Measurements from ENCODE around the gene ALDH1B1. TPM values are rescaled to one million over a fixed set of nuclear protein-coding genes. Genes with fewer than 3 reads are reported as not detected.
"Not testable (repeated sequence)": the region's sequence is repeated elsewhere in the genome, so short reads cannot be mapped to it uniquely, and the experiment has no call there.

The ALDH1B1 gene
- total RNA-seq, 1 experiment from 2014 or later = 79.0 TPM

DNA sequence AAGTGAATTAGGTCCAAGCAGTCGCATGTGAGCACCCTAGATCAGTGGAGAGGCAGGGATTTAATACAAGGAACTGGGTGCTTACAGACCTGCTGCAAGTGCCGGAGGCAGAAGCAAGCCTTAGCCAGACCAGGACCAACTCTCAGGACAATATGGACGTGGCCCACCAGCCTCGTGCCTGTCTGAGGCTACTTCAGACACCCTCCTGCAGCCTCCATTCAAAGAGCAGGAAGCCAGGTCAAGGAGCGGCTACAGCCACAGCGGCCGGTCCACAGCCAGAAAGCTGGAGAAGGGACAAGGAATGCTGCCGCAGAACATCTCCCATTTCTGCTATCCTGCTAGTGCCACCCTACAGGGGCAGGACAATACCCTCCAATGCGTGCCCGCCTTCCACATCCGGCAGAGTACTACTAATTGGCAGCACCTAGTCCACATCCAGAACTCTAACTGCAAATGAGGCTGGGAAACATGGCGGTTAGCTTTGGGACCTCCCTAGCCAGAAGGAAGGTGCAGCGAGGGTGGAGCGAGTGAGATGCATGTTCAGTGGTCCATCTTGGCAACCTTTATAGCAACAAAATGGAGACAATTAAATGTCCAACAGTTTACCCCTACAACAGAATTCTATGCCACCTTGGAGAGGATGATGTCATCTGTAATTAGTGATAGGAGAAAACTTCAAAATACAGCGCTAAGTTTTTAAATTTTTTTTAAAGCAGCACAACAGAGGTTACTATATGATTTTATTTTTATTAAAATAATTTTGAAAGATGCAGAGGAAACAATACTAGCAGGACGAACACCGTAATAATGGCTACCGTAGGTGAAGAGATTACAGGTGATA is 1.0 kb upstream of the ALDH1B1 start:
- peak overlapping the region; percentile 81 for H3K4me3 ChIP-seq
- DNase-seq = no peak
- no peaks in the 10 kb centered on the region for H3K9me3 ChIP-seq
- H3K27me3 ChIP-seq = no peaks in the 10 kb centered on the region
- H3K36me3 ChIP-seq = peaks cover 23% of the 10 kb centered on the region

DNA sequence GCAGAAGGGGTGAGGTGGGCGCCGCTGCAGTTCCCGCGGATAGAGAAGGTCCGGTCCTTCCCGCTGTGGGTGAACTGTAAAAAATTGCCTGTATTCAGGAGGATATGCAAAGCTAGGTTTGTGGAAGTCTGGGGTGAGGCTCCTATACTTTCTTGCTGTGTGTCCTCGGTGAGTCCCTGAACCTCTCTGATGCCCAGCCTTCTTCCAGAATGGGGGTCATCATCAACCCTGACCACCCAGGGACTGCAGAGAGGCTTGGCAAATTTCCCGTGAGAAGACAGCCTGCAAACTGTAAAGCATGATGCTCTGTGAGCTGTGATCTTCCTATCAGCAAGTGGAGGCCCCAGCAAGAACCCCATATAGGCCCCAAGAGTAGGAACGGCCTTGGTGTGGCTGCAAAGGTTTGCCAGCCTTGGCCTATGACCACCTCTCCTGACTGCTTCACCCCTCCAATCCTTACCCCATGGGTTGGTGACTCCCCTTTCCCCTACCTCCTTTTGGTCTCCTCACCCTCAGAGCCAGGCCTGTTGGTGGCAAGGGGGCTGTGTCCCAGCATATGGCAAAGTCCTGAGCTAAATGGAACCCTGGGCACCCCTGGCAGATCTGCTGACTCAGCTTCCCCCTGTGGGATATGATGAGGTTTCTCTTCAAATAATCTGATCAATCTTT is 760 bp downstream of the ALDH1B1 start:
- H3K9me3 ChIP-seq = no peaks in the 10 kb centered on the region
- peak; percentile 12 for DNase-seq
- H3K36me3 ChIP-seq = peaks cover 38% of the 10 kb centered on the region
- H3K27me3 ChIP-seq = no peaks in the 10 kb centered on the region
- peak overlapping the region; percentile 81 for H3K4me3 ChIP-seq

DNA sequence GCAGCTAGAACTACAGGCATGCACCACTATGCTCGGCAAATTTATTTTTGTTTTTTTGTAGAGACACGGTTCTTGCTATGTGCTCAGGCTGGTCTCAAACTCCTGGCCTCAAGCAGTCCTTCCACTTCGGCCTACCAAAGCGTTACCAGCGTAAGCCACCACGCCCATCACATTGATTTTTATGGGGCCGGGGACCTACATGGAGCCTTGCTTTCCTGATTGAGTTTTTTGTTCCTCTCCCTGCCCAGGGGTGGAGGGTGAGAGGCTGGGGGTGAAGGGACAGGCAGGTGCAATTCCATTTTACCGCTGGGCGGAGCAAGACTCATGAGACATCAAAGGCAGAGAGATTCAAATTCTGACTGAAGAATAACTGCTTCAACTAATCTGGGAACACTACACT is 1.9 kb downstream of the ALDH1B1 start:
- Histone ChIP-seq H3K36me3 (peaks cover 45% of the 10 kb centered on the region), H3K4me3 (no peak overlapping the region), H3K27me3 (no peaks in the 10 kb centered on the region), H3K9me3 (no peaks in the 10 kb centered on the region)
- DNase-seq = no peak

DNA sequence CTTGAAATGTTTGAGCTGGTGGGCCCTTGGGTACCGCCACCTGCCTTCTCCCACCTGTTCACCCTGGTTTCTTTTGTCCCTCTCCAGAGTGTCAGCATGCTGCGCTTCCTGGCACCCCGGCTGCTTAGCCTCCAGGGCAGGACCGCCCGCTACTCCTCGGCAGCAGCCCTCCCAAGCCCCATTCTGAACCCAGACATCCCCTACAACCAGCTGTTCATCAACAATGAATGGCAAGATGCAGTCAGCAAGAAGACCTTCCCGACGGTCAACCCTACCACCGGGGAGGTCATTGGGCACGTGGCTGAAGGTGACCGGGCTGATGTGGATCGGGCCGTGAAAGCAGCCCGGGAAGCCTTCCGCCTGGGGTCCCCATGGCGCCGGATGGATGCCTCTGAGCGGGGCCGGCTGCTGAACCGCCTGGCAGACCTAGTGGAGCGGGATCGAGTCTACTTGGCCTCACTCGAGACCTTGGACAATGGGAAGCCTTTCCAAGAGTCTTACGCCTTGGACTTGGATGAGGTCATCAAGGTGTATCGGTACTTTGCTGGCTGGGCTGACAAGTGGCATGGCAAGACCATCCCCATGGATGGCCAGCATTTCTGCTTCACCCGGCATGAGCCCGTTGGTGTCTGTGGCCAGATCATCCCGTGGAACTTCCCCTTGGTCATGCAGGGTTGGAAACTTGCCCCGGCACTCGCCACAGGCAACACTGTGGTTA is 3.3 kb downstream of the ALDH1B1 start:
- Histone ChIP-seq H3K36me3 (peaks cover 45% of the 10 kb centered on the region), H3K4me3 (no peak overlapping the region), H3K27me3 (peaks cover 3% of the 10 kb centered on the region), H3K9me3 (no peaks in the 10 kb centered on the region)
- no peak for DNase-seq

DNA sequence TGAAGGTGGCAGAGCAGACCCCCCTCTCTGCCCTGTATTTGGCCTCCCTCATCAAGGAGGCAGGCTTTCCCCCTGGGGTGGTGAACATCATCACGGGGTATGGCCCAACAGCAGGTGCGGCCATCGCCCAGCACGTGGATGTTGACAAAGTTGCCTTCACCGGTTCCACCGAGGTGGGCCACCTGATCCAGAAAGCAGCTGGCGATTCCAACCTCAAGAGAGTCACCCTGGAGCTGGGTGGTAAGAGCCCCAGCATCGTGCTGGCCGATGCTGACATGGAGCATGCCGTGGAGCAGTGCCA is 3.8 kb downstream of the ALDH1B1 start:
- Histone ChIP-seq H3K36me3 (peaks cover 45% of the 10 kb centered on the region), H3K4me3 (no peak overlapping the region), H3K27me3 (peaks cover 4% of the 10 kb centered on the region), H3K9me3 (no peaks in the 10 kb centered on the region)
- no peak for DNase-seq

DNA sequence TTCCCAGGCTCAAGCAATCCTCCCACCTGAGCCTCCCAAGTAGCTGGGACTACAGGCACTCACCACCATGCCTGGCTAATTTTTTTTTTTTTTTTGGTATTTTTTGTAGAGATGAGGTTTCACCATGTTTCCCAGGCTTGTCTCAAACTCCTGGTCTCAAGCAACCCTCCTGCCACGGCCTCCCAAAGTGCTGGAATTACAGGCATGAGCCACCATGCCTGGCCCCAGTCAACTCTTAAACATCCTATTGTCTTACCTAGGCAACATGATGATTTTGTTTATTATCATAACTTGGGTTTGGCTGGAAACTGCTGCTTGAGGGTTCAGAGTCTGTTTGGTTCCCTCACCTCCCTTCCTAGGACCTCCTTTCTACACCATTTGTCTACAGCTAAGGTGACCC is 6.7 kb downstream of the ALDH1B1 start:
- DNase-seq, H3K9me3 ChIP-seq, H3K27me3 ChIP-seq, H3K4me3 ChIP-seq: not testable (repeated sequence)
- H3K36me3 ChIP-seq = peaks cover 42% of the 10 kb centered on the region

DNA sequence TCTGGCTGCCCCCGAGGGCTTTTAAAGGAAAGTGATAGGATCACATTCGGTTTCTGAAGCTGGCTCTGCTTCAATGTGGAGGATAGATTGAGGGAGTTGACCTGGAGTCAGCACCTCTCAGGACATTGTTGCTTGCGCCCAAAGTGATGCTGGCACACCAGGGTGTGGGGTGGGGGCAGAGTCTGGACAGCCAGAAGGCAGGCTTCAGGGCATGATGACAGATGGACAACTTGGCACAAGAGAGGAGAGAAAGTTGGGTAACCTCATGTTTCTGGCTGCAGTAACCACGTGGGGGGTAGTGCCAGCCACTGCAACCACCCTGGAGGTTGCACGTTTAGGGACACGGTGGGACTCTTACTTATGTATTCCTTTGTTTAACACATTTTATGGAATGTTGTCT is 9.5 kb downstream of the ALDH1B1 start:
- Histone ChIP-seq H3K36me3 (peaks cover 17% of the 10 kb centered on the region), H3K9me3 (no peaks in the 10 kb centered on the region), H3K27me3 (peaks cover 21% of the 10 kb centered on the region), H3K4me3 (no peak overlapping the region)
- no peak for DNase-seq

DNA sequence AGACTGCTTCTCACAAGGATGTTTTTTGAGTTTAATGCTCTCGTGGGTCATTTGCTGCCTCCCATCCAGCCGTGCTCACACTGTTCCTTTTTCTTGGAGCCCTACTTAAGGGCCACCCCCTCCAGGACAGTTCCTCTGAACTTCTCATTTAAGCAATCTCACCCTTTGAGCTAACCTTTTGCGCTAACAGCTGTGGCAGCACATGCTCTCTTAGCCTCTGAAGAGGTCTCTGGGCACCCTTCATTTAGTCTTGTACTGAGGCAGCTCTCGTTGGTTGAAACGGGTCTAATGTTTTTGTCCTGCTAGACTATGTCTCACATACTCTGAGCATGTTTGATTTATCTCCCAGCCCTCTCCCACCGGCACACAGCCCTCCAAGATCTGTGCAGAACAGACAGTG is 11.8 kb downstream of the ALDH1B1 start:
- Histone ChIP-seq H3K27me3 (peaks cover 21% of the 10 kb centered on the region), H3K9me3 (no peaks in the 10 kb centered on the region), H3K4me3 (no peak overlapping the region), H3K36me3 (no peaks in the 10 kb centered on the region)
- DNase-seq = no peak

DNA sequence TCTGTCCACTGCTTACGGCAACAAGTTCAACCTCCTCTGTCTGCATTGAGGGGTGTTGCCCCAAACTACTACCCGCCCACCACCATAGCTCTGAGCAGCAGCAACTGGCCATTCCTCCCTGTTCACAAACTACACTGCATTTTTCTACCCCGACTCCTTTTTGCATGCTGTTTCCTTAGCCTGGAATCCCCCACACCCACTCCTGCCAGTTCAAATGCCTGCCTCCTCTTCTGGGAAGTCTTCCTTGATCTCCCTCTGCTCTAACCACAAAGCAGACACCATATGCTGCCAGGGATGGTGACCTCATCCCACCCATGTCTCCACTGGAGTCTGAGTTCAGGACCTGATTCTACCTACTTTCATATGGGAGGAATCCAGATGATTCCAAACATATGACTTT is 13.3 kb downstream of the ALDH1B1 start:
- Histone ChIP-seq H3K9me3 (no peaks in the 10 kb centered on the region), H3K36me3 (no peaks in the 10 kb centered on the region), H3K4me3 (no peak overlapping the region), H3K27me3 (peaks cover 18% of the 10 kb centered on the region)
- DNase-seq = no peak

DNA sequence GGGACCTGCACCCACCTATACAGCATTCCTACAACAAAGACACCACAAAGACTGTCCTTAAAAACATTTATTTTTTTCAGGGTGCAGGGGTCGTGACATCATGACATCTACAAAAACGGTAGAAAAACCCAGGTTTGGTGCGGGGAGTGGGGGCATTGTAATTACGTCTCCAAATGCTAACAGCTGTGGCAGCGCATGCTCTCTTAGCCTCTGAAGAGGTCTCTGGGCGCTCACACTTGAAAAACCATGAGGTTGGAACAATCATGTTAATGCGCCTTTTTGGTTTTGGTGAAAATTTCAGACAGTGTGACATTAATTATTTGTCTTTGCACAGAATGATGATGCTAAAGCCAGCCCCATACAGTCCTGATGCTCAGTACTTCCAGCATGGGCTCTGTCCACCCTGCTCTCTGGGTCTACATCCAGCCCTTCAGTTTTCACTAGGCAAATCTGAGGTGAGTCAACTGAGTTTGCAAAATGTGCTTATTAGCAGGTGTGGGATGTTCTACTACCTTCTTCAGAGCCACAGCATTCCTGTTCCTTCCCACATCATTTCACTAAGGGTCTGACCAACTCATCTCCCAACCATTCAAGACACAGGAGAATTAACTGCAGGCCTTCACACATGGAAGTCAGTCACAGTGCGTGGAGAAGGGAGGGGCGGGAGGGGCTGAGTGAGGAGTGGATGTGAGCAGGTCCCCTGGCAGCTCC is 14.1 kb downstream of the ALDH1B1 start:
- Histone ChIP-seq H3K9me3 (no peaks in the 10 kb centered on the region), H3K27me3 (peaks cover 20% of the 10 kb centered on the region), H3K36me3 (no peaks in the 10 kb centered on the region), H3K4me3 (no peak overlapping the region)
- DNase-seq = no peak

DNA sequence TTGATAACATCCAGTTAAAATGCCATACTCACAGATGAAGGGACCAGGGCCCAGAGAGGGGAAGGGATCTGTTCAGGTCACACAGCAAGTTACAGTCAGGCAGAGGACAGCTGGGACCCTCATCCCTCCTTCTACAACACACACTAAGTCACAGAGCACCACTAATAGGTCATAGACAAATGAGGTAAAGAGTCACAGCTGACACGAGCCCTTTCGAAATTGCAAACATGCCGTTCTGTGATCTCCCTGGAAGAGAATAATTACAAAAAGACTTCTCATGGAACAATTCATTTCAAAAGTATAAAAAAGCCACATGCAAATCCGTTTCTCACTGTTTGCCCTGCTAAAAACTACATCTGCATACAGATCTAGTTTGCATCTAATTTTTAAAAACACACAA is 16.2 kb downstream of the ALDH1B1 start:
- Histone ChIP-seq H3K36me3 (no peaks in the 10 kb centered on the region), H3K27me3 (peaks cover 19% of the 10 kb centered on the region), H3K9me3 (no peaks in the 10 kb centered on the region), H3K4me3 (no peak overlapping the region)
- DNase-seq = no peak

DNA sequence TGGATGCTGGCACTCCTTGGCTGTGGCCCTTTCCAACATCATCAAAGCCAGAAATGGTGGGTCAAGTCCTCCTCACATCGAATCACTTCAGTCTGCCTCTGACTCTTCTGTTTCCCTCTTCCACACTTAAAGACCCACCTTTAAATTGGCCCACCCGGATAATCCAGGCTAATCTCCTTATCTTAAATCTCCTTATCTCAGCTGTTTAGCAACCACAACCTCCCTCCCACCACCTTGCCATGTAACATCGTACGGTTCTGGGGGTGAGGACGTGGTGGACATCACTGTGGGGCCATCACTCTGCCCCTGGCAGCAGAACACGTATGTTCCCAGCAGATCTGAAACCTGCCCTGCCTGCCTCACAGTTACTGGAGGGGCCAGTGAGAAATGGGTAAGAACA is 20.2 kb downstream of the ALDH1B1 start:
- 0 out of 2 replicates have a peak, but pooled peaks cover 3% of the 10 kb centered on the region for H3K27me3 ChIP-seq
- no peak for DNase-seq
- no peaks in the 10 kb centered on the region for H3K36me3 ChIP-seq

DNA sequence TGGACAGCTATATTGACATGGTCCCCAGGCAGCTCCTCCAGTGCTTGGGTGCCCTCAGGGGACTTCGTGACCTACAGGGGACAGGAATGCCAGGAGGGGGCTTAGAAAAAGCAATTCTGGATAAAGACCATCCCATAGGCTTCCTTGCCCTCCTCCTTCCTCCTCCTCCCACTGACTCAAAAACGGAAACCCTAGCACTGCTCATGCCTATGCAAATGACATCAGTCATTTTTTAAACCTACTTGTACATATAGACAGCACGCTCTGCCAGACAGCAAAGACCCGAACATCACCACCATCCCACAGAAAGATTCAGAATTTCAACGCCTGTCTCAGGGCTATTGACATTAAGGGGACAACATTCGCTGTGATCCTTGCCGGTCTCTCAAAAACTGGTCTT is 20.8 kb downstream of the ALDH1B1 start:
- DNase-seq = no peak
- Histone ChIP-seq H3K9me3 (no peaks in the 10 kb centered on the region), H3K4me3 (no peak overlapping the region), H3K27me3 (0 out of 2 replicates have a peak, but pooled peaks cover 3% of the 10 kb centered on the region), H3K36me3 (no peaks in the 10 kb centered on the region)

More for the DNA sequence above, 20.2 kb downstream of the ALDH1B1 start:
- Histone ChIP-seq H3K4me3 (no peak overlapping the region), H3K9me3 (no peaks in the 10 kb centered on the region)

DNA sequence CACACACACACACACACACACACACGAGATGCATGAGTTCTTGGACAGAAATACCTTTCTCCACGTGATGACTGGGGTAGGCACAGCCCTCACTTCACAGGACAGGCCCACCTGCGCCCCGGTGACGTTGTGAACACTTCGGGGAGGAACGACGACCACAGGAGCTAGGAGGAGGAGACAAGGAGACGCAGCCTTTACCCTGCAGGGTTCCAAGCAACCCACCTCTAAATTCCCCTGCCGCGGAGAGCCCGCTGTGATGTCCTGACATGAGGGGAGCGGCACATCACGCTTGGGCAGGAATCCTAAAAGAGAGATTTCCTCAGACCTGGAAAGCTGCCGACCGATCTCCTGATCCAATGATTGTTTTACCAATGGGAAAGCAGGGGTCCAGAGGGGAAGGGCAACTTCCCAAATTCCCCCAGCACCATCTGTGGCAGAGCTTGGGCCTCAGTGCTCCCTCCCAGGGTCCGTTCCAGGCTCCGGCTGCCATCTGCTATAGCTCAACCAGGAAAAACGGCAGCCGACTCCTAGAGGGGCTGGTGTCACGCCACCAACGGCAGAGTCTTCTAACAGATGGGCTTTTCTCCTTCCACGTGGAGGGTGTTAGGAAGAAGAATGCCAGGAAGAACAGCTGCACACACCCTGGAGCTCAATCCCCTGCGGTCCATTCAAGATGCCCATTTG is 21.7 kb downstream of the ALDH1B1 start:
- no peak for DNase-seq
- Histone ChIP-seq H3K4me3 (no peak overlapping the region), H3K9me3 (no peaks in the 10 kb centered on the region), H3K27me3 (0 out of 2 replicates have a peak, but pooled peaks cover 3% of the 10 kb centered on the region), H3K36me3 (no peaks in the 10 kb centered on the region)

DNA sequence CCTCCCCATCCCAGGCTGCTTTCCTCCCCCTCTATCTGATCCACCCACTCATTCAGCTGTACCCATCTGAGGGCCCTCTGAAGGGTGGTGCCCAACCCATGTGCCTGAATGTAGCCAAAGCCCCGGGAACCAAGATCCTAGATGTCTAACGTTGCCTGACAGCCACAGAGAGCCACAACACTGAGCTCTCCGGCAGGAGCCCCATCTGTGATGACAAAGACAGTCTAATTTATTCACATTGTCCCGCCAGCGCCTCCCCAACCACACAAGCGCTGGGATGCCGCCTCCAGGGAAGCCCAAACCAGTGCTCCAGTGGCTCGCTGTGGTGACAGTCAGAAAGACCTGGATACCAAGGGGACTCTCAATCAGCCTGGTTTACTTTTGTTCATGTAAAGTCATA is 23.4 kb downstream of the ALDH1B1 start:
- no peak for DNase-seq
- Histone ChIP-seq H3K27me3 (0 out of 2 replicates have a peak, but pooled peaks cover 2% of the 10 kb centered on the region), H3K36me3 (no peaks in the 10 kb centered on the region), H3K4me3 (no peak overlapping the region), H3K9me3 (no peaks in the 10 kb centered on the region)

DNA sequence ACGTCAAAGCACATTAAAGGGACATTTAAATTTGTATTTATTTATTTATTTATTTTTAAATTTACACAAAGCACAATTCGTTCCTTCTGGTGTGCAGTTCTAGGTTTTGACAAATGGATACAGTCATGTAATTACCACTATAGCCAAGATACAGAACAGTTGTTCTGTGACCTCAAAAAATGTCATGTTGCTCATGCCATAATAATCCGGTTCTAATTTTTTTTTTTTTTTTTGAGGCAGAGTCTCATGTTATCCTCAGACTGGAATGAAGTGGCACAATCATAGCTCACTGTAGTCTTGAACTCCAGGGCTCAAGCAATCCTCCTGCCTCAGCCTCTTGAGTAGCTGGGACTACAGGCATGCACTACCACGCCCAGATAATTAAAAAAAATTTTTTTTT is 24.0 kb downstream of the ALDH1B1 start:
- Histone ChIP-seq H3K36me3 (no peaks in the 10 kb centered on the region), H3K9me3 (no peaks in the 10 kb centered on the region), H3K4me3 (no peak overlapping the region), H3K27me3 (no peaks in the 10 kb centered on the region)
- DNase-seq = no peak

Measured in MG63 (cell line).